HG02943 (cell line): ENCODE data around the gene ARRDC2.

Experiments
- ATAC-seq: cut with Tn5 transposase; IDR thresholded peaks from one replicate; pipeline ENCODE4 v1.9.1; 2021; ENCODE audit warnings: mild to moderate bottlenecking, low read depth, moderate library complexity; ENCODE audit not compliant: unreplicated experiment

The ARRDC2 gene

GRCh38 chr19:18051887-18052286, 43.9 kb downstream of the ARRDC2 start:
- no peak for ATAC-seq

- no peak for ATAC-seq
These were observed 45.7 kb downstream of the ARRDC2 start for GRCh38 chr19:18053576-18054219.

- ATAC-seq: no peak
These were observed 48.0 kb downstream of the ARRDC2 start for GRCh38 chr19:18055967-18056366.

- no peak for ATAC-seq
These were observed 49.6 kb downstream of the ARRDC2 start for GRCh38 chr19:18057557-18057956.

GRCh38 chr19:18058208-18059009, 50.4 kb downstream of the ARRDC2 start:
- no peak for ATAC-seq

GRCh38 chr19:18059297-18059696, 51.3 kb downstream of the ARRDC2 start:
- ATAC-seq: no peak

GRCh38 chr19:18059902-18060301, 51.9 kb downstream of the ARRDC2 start:
- ATAC-seq: no peak

- no peak for ATAC-seq
These were observed 52.5 kb downstream of the ARRDC2 start for GRCh38 chr19:18060472-18060871.

- no peak for ATAC-seq
These were observed 54.1 kb downstream of the ARRDC2 start for GRCh38 chr19:18062028-18062427.

- no peak for ATAC-seq
These were observed 55.5 kb downstream of the ARRDC2 start for GRCh38 chr19:18063463-18063862.
